NT2/D1 (cell line): ENCODE data around the gene DR1.
"Not testable (repeated sequence)": the region's sequence is repeated elsewhere in the genome, so short reads cannot be mapped to it uniquely, and the experiment has no call there.

Experiments used
- SUZ12 ChIP-seq: IDR thresholded peaks from 2 replicates; pipeline ENCODE4 v1.6.1; 2011; ENCODE audit not compliant: insufficient read length, insufficient read depth; ENCODE audit errors: extremely low read depth
- YY1 ChIP-seq: IDR thresholded peaks from 2 replicates; pipeline ENCODE4 v1.6.1; 2011; ENCODE audit not compliant: insufficient read length, insufficient read depth
- ZNF274 ChIP-seq: IDR thresholded peaks from 2 replicates; pipeline ENCODE4 v1.6.1; 2011; ENCODE audit warnings: mild to moderate bottlenecking, low read depth, low read length

GRCh38 chr1:93351346-93351745, 5.6 kb downstream of the DR1 start:
- TF ChIP-seq ZNF274, YY1, SUZ12: not testable (repeated sequence)
